Measurements from ENCODE around the gene OSBPL3. TPM values are rescaled to one million over a fixed set of nuclear protein-coding genes. Genes with fewer than 3 reads are reported as not detected.

Gene OSBPL3
- total RNA-seq, 1 donor: 30.8 TPM

- Histone ChIP-seq H4K20me1 (ENCODE audit: insufficient read depth, low read length) (no peaks in the 10 kb centered on the region), H3K27ac (ENCODE audit: low read depth, low read length) (no peak overlapping the region), H2AFZ (ENCODE audit: low read length) (no peak overlapping the region), H3K36me3 (ENCODE audit: insufficient read depth, low read length) (no peaks in the 10 kb centered on the region), H3K4me3 (ENCODE audit: insufficient read depth, low read length) (no peak overlapping the region), H3K4me2 (ENCODE audit: insufficient read depth, low read length) (no peak overlapping the region), H3K4me1 (ENCODE audit: insufficient read depth, low read length) (no peaks in the 10 kb centered on the region), H3K27me3 (ENCODE audit: insufficient read depth, low read length) (no peaks in the 10 kb centered on the region), H3K79me2 (ENCODE audit: insufficient read depth, low read length) (peaks cover 99% of the 10 kb centered on the region), H3K9me3 (ENCODE audit: low read depth, low read length) (no peaks in the 10 kb centered on the region)
- TF ChIP-seq CTCF (IDR thresholded peaks at IDR 0.05; ENCODE audit: extremely low read depth, low read depth, low read length): no peak
- DNase-seq (ENCODE audit: insufficient read length, low spot score, missing footprints): no peak
These were observed 24.7 kb downstream of the OSBPL3 start for GRCh38 chr7:24955313-24955712.

GRCh38 chr7:24952464-24952863, 27.5 kb downstream of the OSBPL3 start:
- no peak for TF ChIP-seq CTCF (IDR thresholded peaks at IDR 0.05; ENCODE audit: extremely low read depth, low read depth, low read length)
- Histone ChIP-seq H3K36me3 (ENCODE audit: insufficient read depth, low read length) (no peaks in the 10 kb centered on the region), H3K4me2 (ENCODE audit: insufficient read depth, low read length) (no peak overlapping the region), H3K27ac (ENCODE audit: low read depth, low read length) (no peak overlapping the region), H3K4me1 (ENCODE audit: insufficient read depth, low read length) (peaks cover 15% of the 10 kb centered on the region), H3K9me3 (ENCODE audit: low read depth, low read length) (no peaks in the 10 kb centered on the region), H3K4me3 (ENCODE audit: insufficient read depth, low read length) (no peak overlapping the region), H4K20me1 (ENCODE audit: insufficient read depth, low read length) (no peaks in the 10 kb centered on the region), H2AFZ (ENCODE audit: low read length) (no peak overlapping the region), H3K27me3 (ENCODE audit: insufficient read depth, low read length) (no peaks in the 10 kb centered on the region), H3K79me2 (ENCODE audit: insufficient read depth, low read length) (peaks cover 99% of the 10 kb centered on the region)
- DNase-seq (ENCODE audit: insufficient read length, low spot score, missing footprints): no peak

GRCh38 chr7:24951441-24951980, 28.5 kb downstream of the OSBPL3 start:
- no peak for DNase-seq (ENCODE audit: insufficient read length, low spot score, missing footprints)
- no peaks in the 10 kb centered on the region for H3K36me3 ChIP-seq (ENCODE audit: insufficient read depth, low read length)
- no peaks in the 10 kb centered on the region for H3K27me3 ChIP-seq (ENCODE audit: insufficient read depth, low read length)
- H3K79me2 ChIP-seq (ENCODE audit: insufficient read depth, low read length): peaks cover 100% of the 10 kb centered on the region
- peak overlapping the region; percentile 10 for H3K4me2 ChIP-seq (ENCODE audit: insufficient read depth, low read length)
- no peak overlapping the region for H3K27ac ChIP-seq (ENCODE audit: low read depth, low read length)
- no peak for TF ChIP-seq CTCF (IDR thresholded peaks at IDR 0.05; ENCODE audit: extremely low read depth, low read depth, low read length)
- H3K9me3 ChIP-seq (ENCODE audit: low read depth, low read length): no peaks in the 10 kb centered on the region
- no peak overlapping the region for H3K4me3 ChIP-seq (ENCODE audit: insufficient read depth, low read length)
- H4K20me1 ChIP-seq (ENCODE audit: insufficient read depth, low read length): no peaks in the 10 kb centered on the region
- H2AFZ ChIP-seq (ENCODE audit: low read length): peak overlapping the region; percentile 4
- peaks cover 15% of the 10 kb centered on the region for H3K4me1 ChIP-seq (ENCODE audit: insufficient read depth, low read length)

- Histone ChIP-seq H3K4me2 (ENCODE audit: insufficient read depth, low read length) (no peak overlapping the region), H3K4me3 (ENCODE audit: insufficient read depth, low read length) (no peak overlapping the region), H3K79me2 (ENCODE audit: insufficient read depth, low read length) (peaks cover 100% of the 10 kb centered on the region), H3K27ac (ENCODE audit: low read depth, low read length) (no peak overlapping the region), H4K20me1 (ENCODE audit: insufficient read depth, low read length) (no peaks in the 10 kb centered on the region), H3K36me3 (ENCODE audit: insufficient read depth, low read length) (no peaks in the 10 kb centered on the region), H3K4me1 (ENCODE audit: insufficient read depth, low read length) (peaks cover 15% of the 10 kb centered on the region), H3K9me3 (ENCODE audit: low read depth, low read length) (no peaks in the 10 kb centered on the region), H2AFZ (ENCODE audit: low read length) (no peak overlapping the region), H3K27me3 (ENCODE audit: insufficient read depth, low read length) (no peaks in the 10 kb centered on the region)
- DNase-seq (ENCODE audit: insufficient read length, low spot score, missing footprints): no peak
- no peak for TF ChIP-seq CTCF (IDR thresholded peaks at IDR 0.05; ENCODE audit: extremely low read depth, low read depth, low read length)
These were observed 30.1 kb downstream of the OSBPL3 start for GRCh38 chr7:24949884-24950283.
